ENCODE measurements around the gene FGD2. TPM values are rescaled to one million over a fixed set of nuclear protein-coding genes. Genes with fewer than 3 reads are reported as not detected.

Gene FGD2
- total RNA-seq, 1 donor = under 0.01 TPM

GRCh38 chr6:36958775-36959554, 46.5 kb upstream of the FGD2 start:
- H3K27me3 ChIP-seq (ENCODE audit: insufficient read depth, low read length) = no peaks in the 10 kb centered on the region
- TF ChIP-seq CTCF (IDR thresholded peaks at IDR 0.05; ENCODE audit: extremely low read depth, low read depth, low read length) = no peak
- H3K27ac ChIP-seq (ENCODE audit: low read depth, low read length) = no peak overlapping the region
- H3K4me2 ChIP-seq (ENCODE audit: insufficient read depth, low read length) = no peak overlapping the region
- H4K20me1 ChIP-seq (ENCODE audit: insufficient read depth, low read length) = no peaks in the 10 kb centered on the region
- H3K79me2 ChIP-seq (ENCODE audit: insufficient read depth, low read length) = no peaks in the 10 kb centered on the region
- no peak overlapping the region for H3K4me3 ChIP-seq (ENCODE audit: insufficient read depth, low read length)
- peaks cover 10% of the 10 kb centered on the region for H3K4me1 ChIP-seq (ENCODE audit: insufficient read depth, low read length)
- no peak overlapping the region for H2AFZ ChIP-seq (ENCODE audit: low read length)
- H3K36me3 ChIP-seq (ENCODE audit: insufficient read depth, low read length) = no peaks in the 10 kb centered on the region
- no peaks in the 10 kb centered on the region for H3K9me3 ChIP-seq (ENCODE audit: low read depth, low read length)
- peak; percentile 43 for DNase-seq (ENCODE audit: insufficient read length, low spot score, missing footprints)

GRCh38 chr6:36959555-36960250, 45.8 kb upstream of the FGD2 start:
- H3K36me3 ChIP-seq (ENCODE audit: insufficient read depth, low read length) = no peaks in the 10 kb centered on the region
- TF ChIP-seq CTCF (IDR thresholded peaks at IDR 0.05; ENCODE audit: extremely low read depth, low read depth, low read length) = no peak
- H3K4me2 ChIP-seq (ENCODE audit: insufficient read depth, low read length) = no peak overlapping the region
- no peaks in the 10 kb centered on the region for H3K79me2 ChIP-seq (ENCODE audit: insufficient read depth, low read length)
- DNase-seq (ENCODE audit: insufficient read length, low spot score, missing footprints) = peak; percentile 90
- H3K9me3 ChIP-seq (ENCODE audit: low read depth, low read length) = no peaks in the 10 kb centered on the region
- no peaks in the 10 kb centered on the region for H3K27me3 ChIP-seq (ENCODE audit: insufficient read depth, low read length)
- no peak overlapping the region for H3K4me3 ChIP-seq (ENCODE audit: insufficient read depth, low read length)
- no peak overlapping the region for H2AFZ ChIP-seq (ENCODE audit: low read length)
- no peaks in the 10 kb centered on the region for H4K20me1 ChIP-seq (ENCODE audit: insufficient read depth, low read length)
- H3K27ac ChIP-seq (ENCODE audit: low read depth, low read length) = no peak overlapping the region
- peaks cover 10% of the 10 kb centered on the region for H3K4me1 ChIP-seq (ENCODE audit: insufficient read depth, low read length)

- Histone ChIP-seq H3K4me1 (ENCODE audit: insufficient read depth, low read length) (peaks cover 10% of the 10 kb centered on the region), H3K79me2 (ENCODE audit: insufficient read depth, low read length) (no peaks in the 10 kb centered on the region), H4K20me1 (ENCODE audit: insufficient read depth, low read length) (no peaks in the 10 kb centered on the region), H3K27ac (ENCODE audit: low read depth, low read length) (no peak overlapping the region), H3K36me3 (ENCODE audit: insufficient read depth, low read length) (peaks cover 3% of the 10 kb centered on the region), H2AFZ (ENCODE audit: low read length) (no peak overlapping the region), H3K4me3 (ENCODE audit: insufficient read depth, low read length) (no peak overlapping the region), H3K27me3 (ENCODE audit: insufficient read depth, low read length) (no peaks in the 10 kb centered on the region), H3K9me3 (ENCODE audit: low read depth, low read length) (no peaks in the 10 kb centered on the region), H3K4me2 (ENCODE audit: insufficient read depth, low read length) (no peak overlapping the region)
- DNase-seq (ENCODE audit: insufficient read length, low spot score, missing footprints) = peak; percentile 88
- no peak for TF ChIP-seq CTCF (IDR thresholded peaks at IDR 0.05; ENCODE audit: extremely low read depth, low read depth, low read length)
These were observed 43.7 kb upstream of the FGD2 start for GRCh38 chr6:36961441-36962435.
